Pancreas (tissue), 10 donors: ENCODE measurements around the gene TUBGCP5. TPM values are rescaled to one million over a fixed set of nuclear protein-coding genes. Genes with fewer than 3 reads are reported as not detected.

Source experiments
- ATAC-seq, 4 donors: fragments of 200-7000 bp; cut with Tn5 transposase; one replicate each; pipeline versions ENCODE4 v1.8.0 to v1.9.1; 2020; ENCODE audit warnings: mild to moderate bottlenecking in 4 of 4, moderate library complexity in 4 of 4
- DNase-seq, 6 donors: peaks; one replicate each; pipeline ENCODE4 v3.0.0-alpha.2; 2020
- FAIRE-seq: peaks from 2 replicates; lab custom pipeline; 2012; peaks lifted over from hg19 to GRCh38; lab: Jason Lieb, UNC
- H3K27ac ChIP-seq, 4 donors: fragments of 200-600 bp; sonication (generic); 1 replicate in 3 of 4; 2 replicates in 1 of 4; pipeline versions ENCODE4 v1.5.0 to v1.8.0; 2020
- H3K27me3 ChIP-seq, 4 donors: fragments of 200-600 bp; one replicate each; pipeline ENCODE4 v1.8.0; 2021
- H3K36me3 ChIP-seq, 3 donors: fragments of 200-600 bp; sonication (generic) in 1 of 3; one replicate each; pipeline versions ENCODE4 v1.5.0 to v1.8.0; 2020 to 2021
- H3K4me1 ChIP-seq, 3 donors: fragments of 200-600 bp; one replicate each; pipeline ENCODE4 v1.8.0; 2021
- H3K4me3 ChIP-seq, 4 donors: fragments of 200-600 bp; sonication (generic) in 2 of 4; one replicate each; pipeline versions ENCODE4 v1.5.0 to v1.8.0; 2020 to 2021
- H3K9me3 ChIP-seq, 4 donors: fragments of 200-600 bp; one replicate each; pipeline ENCODE4 v1.8.0; 2021
- CTCF ChIP-seq, 4 donors: fragments of 200-600 bp; sonication (generic) in 3 of 4; IDR thresholded peaks; one replicate each; pipeline versions ENCODE4 v1.5.0 to v1.8.0; 2021; ENCODE audit warnings: antibody characterized with exemption in 4 of 4
- WGBS, 2 donors: extraction: QIAGEN DNeasy Blood & Tissue Kit; methylation state at CpG; one replicate each; pipeline ENCODE4 v1.1.7; 2013; 5-methylcytosine and 5-hydroxymethylcytosine counted together
- intact Hi-C, 3 donors: fragments of 100-400 bp; cut with DNase I; formaldehyde crosslinking; loops; one replicate each; pipeline versions ENCODE4 v1.11.1 to v1.14.2; 2022
- polyA plus RNA-seq, 2 donors: library from polyadenylated mRNA; stranded (reverse); fragments of 200-250 nt; gene quantifications; one replicate each; pipeline ENCODE4 v1.2.3, GENCODE V29; 2013
- total RNA-seq, 6 donors: library from RNA; stranded (reverse); fragmentation: NEBNext Ultra II Directional in 4 of 6; extraction: Animal tissue kit (Norgen Biotek cat#: 25700) in 4 of 6; gene quantifications; one replicate each; pipeline versions ENCODE4 v1.2.1 to v1.2.4, GENCODE V29; 2021 to 2023
- donor health status: healthy with polysubstance abuse.
- donor health status: DM: no; HTN: no; CAD: no; lungs with moderate emphysema.
- donor health status: DM: no; HTN: no; CAD: no.
- donor health status: control.
- donor health status: control.
- donor health status: Bipolar disorder and iron deficiency.
- donor health status: DM: yes; HTN: yes; CAD: no.
- donor health status: DM: no; HTN: no; CAD: no.
- donor health status: DM: no; HTN: no; CAD: no.
- donor health status: DM: yes; HTN: yes; CAD: no.

Gene TUBGCP5
- total and polyA plus RNA-seq, 8 donors, result 6.0 to 10.4 (median 7.6) TPM

GRCh38 chr15:22954798-22955543 lies 84.4 kb downstream of the TUBGCP5 start:
- no peak for FAIRE-seq
- TF ChIP-seq CTCF (IDR thresholded peaks at IDR 0.05), result no peak
- Histone ChIP-seq H3K4me1 (peaks cover 0 to 12% (median 6%) of the 10 kb centered on the region in 3 donors), H3K9me3 (no peaks in the 10 kb centered on the region), H3K27me3 (no peaks in the 10 kb centered on the region), H3K27ac (peak overlapping the region in 1 of 4 donors; percentile 4), H3K36me3 (no peaks in the 10 kb centered on the region), H3K4me3 (no peak overlapping the region)
- intact Hi-C loops, result no loop called here
- 52 to 55% methylated on average over 14 of the region's 14 CpGs for WGBS, 2 donors
- ATAC-seq, result peak in 3 of 4 donors; percentile 19 to 58 (median 40)
- peak in 1 of 6 donors; percentile 16 for DNase-seq

- Histone ChIP-seq H3K36me3 (no peaks in the 10 kb centered on the region), H3K27ac (no peak overlapping the region), H3K27me3 (no peaks in the 10 kb centered on the region), H3K9me3 (no peaks in the 10 kb centered on the region), H3K4me1 (peaks cover 0 to 9% (median 5%) of the 10 kb centered on the region in 3 donors), H3K4me3 (no peak overlapping the region)
- intact Hi-C loops, result no loop called here
- no peak for FAIRE-seq
- 83 to 89% methylated on average over 12 of the region's 12 CpGs for WGBS, 2 donors
- TF ChIP-seq CTCF (IDR thresholded peaks at IDR 0.05), result no peak
- ATAC-seq, result no peak
- no peak for DNase-seq
Measured at GRCh38 chr15:22954326-22954725, 85.0 kb downstream of the TUBGCP5 start.

GRCh38 chr15:22952796-22953579 lies 86.4 kb downstream of the TUBGCP5 start:
- H3K4me1 ChIP-seq, result peaks cover 0 to 9% (median 5%) of the 10 kb centered on the region in 3 donors
- H3K9me3 ChIP-seq, result no peaks in the 10 kb centered on the region
- ATAC-seq (peak in 1 of 4 donors; percentile 4), FAIRE-seq (no peak), DNase-seq (peak in 1 of 6 donors; percentile 3)
- no peak overlapping the region for H3K27ac ChIP-seq
- no peak overlapping the region for H3K4me3 ChIP-seq
- no peaks in the 10 kb centered on the region for H3K27me3 ChIP-seq
- H3K36me3 ChIP-seq, result no peaks in the 10 kb centered on the region
- TF ChIP-seq CTCF (IDR thresholded peaks at IDR 0.05), result no peak
- 57 to 72% methylated on average over 21 of the region's 21 CpGs for WGBS, 2 donors
- intact Hi-C loops, result no loop called here

- 81 to 91% methylated on average over 39 of the region's 39 CpGs for WGBS, 2 donors
- no peak for FAIRE-seq
- Histone ChIP-seq H3K9me3 (no peaks in the 10 kb centered on the region), H3K4me1 (peaks cover 0 to 9% (median 5%) of the 10 kb centered on the region in 3 donors), H3K27ac (no peak overlapping the region), H3K36me3 (no peaks in the 10 kb centered on the region), H3K4me3 (no peak overlapping the region), H3K27me3 (no peaks in the 10 kb centered on the region)
- no peak for ATAC-seq
- no peak for DNase-seq
- TF ChIP-seq CTCF (IDR thresholded peaks at IDR 0.05), result no peak
- intact Hi-C loops, result no loop called here
Measured at GRCh38 chr15:22951381-22952280, 87.7 kb downstream of the TUBGCP5 start.
